Pancreas (tissue), 10 donors: Measurements from ENCODE around the gene ATRN. TPM values are rescaled to one million over a fixed set of nuclear protein-coding genes. Genes with fewer than 3 reads are reported as not detected.
"Not testable (repeated sequence)": the region's sequence is repeated elsewhere in the genome, so short reads cannot be mapped to it uniquely, and the experiment has no call there.

Experiments
- ATAC-seq, 4 donors: fragments of 200-7000 bp; cut with Tn5 transposase; one replicate each; pipeline versions ENCODE4 v1.8.0 to v1.9.1; 2020; ENCODE audit warnings: mild to moderate bottlenecking in 4 of 4, moderate library complexity in 4 of 4
- DNase-seq, 6 donors: peaks; one replicate each; pipeline ENCODE4 v3.0.0-alpha.2; 2020
- FAIRE-seq: peaks from 2 replicates; lab custom pipeline; 2012; peaks lifted over from hg19 to GRCh38; lab: Jason Lieb, UNC
- H3K27ac ChIP-seq, 4 donors: fragments of 200-600 bp; sonication (generic); 1 replicate in 3 of 4; 2 replicates in 1 of 4; pipeline versions ENCODE4 v1.5.0 to v1.8.0; 2020
- H3K27me3 ChIP-seq, 4 donors: fragments of 200-600 bp; one replicate each; pipeline ENCODE4 v1.8.0; 2021
- H3K36me3 ChIP-seq, 3 donors: fragments of 200-600 bp; sonication (generic) in 1 of 3; one replicate each; pipeline versions ENCODE4 v1.5.0 to v1.8.0; 2020 to 2021
- H3K4me1 ChIP-seq, 3 donors: fragments of 200-600 bp; one replicate each; pipeline ENCODE4 v1.8.0; 2021
- H3K4me3 ChIP-seq, 4 donors: fragments of 200-600 bp; sonication (generic) in 2 of 4; one replicate each; pipeline versions ENCODE4 v1.5.0 to v1.8.0; 2020 to 2021
- H3K9me3 ChIP-seq, 4 donors: fragments of 200-600 bp; one replicate each; pipeline ENCODE4 v1.8.0; 2021
- WGBS, 2 donors: extraction: QIAGEN DNeasy Blood & Tissue Kit; methylation state at CpG; one replicate each; pipeline ENCODE4 v1.1.7; 2013; 5-methylcytosine and 5-hydroxymethylcytosine counted together
- intact Hi-C, 3 donors: fragments of 100-400 bp; cut with DNase I; formaldehyde crosslinking; loops; one replicate each; pipeline versions ENCODE4 v1.11.1 to v1.14.2; 2022
- polyA plus RNA-seq, 2 donors: library from polyadenylated mRNA; stranded (reverse); fragments of 200-250 nt; gene quantifications; one replicate each; pipeline ENCODE4 v1.2.3, GENCODE V29; 2013
- total RNA-seq, 6 donors: library from RNA; stranded (reverse); fragmentation: NEBNext Ultra II Directional in 4 of 6; extraction: Animal tissue kit (Norgen Biotek cat#: 25700) in 4 of 6; gene quantifications; one replicate each; pipeline versions ENCODE4 v1.2.1 to v1.2.4, GENCODE V29; 2021 to 2023
- TF ChIP-seq, protein P1 (sequence below), 4 donors: fragments of 200-600 bp; sonication (generic) in 3 of 4; IDR thresholded peaks; one replicate each; pipeline versions ENCODE4 v1.5.0 to v1.8.0; 2021; ENCODE audit warnings: antibody characterized with exemption in 4 of 4
- donor health status: healthy with polysubstance abuse.
- donor health status: DM: no; HTN: no; CAD: no; lungs with moderate emphysema.
- donor health status: DM: no; HTN: no; CAD: no.
- donor health status: control.
- donor health status: control.
- donor health status: Bipolar disorder and iron deficiency.
- donor health status: DM: yes; HTN: yes; CAD: no.
- donor health status: DM: no; HTN: no; CAD: no.
- donor health status: DM: no; HTN: no; CAD: no.
- donor health status: DM: yes; HTN: yes; CAD: no.

Gene ATRN
- total and polyA plus RNA-seq, 8 donors = 3.6 to 30.4 (median 20.6) TPM

DNA sequence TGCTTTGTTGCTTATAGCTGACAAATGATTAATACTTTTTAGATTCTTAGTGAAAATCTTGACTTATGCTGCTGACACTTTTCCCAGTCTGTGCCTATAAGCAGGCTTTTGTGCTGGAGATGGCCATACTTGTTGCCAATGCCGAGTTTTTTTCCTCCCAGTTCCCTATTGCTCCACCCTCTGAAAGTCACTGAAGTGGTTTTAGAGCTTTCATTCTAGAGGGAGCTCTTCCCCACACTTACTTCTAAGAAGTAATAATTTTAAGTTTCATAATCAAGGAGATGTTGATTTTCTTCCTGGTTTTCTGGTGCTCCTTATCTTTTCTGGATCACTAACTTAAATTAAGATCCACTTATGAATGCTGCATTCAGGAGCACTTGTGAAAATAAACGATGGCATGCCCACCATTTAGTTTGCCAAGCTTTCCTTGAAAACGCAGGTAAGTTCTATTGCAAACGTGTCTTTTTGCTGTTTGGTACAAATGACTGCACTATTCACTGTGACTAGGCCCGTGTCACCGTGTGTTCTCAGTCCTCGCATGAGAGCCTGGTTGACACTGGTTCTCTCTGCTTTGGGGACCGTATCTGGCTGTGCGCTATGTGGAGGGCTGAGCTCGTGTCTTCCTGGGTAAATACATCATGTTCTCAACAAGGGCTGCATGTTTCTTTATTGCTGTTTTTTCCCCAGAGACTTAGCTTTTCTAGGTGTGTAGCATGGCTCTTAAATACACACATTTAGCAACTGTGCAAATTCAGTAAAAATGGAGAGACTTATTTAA is 142.2 kb downstream of the ATRN start:
- no peaks in the 10 kb centered on the region for H3K36me3 ChIP-seq
- FAIRE-seq (no peak), DNase-seq (no peak), ATAC-seq (no peak)
- TF ChIP-seq, protein P1, sequence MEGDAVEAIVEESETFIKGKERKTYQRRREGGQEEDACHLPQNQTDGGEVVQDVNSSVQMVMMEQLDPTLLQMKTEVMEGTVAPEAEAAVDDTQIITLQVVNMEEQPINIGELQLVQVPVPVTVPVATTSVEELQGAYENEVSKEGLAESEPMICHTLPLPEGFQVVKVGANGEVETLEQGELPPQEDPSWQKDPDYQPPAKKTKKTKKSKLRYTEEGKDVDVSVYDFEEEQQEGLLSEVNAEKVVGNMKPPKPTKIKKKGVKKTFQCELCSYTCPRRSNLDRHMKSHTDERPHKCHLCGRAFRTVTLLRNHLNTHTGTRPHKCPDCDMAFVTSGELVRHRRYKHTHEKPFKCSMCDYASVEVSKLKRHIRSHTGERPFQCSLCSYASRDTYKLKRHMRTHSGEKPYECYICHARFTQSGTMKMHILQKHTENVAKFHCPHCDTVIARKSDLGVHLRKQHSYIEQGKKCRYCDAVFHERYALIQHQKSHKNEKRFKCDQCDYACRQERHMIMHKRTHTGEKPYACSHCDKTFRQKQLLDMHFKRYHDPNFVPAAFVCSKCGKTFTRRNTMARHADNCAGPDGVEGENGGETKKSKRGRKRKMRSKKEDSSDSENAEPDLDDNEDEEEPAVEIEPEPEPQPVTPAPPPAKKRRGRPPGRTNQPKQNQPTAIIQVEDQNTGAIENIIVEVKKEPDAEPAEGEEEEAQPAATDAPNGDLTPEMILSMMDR (IDR thresholded peaks at IDR 0.05) = no peak
- no peaks in the 10 kb centered on the region for H3K9me3 ChIP-seq
- intact Hi-C loops = no loop called here
- no peak overlapping the region for H3K4me3 ChIP-seq
- 82 to 87% methylated on average over 10 of the region's 10 CpGs for WGBS, 2 donors
- no peak overlapping the region for H3K27ac ChIP-seq
- no peaks in the 10 kb centered on the region for H3K4me1 ChIP-seq
- no peaks in the 10 kb centered on the region for H3K27me3 ChIP-seq

DNA sequence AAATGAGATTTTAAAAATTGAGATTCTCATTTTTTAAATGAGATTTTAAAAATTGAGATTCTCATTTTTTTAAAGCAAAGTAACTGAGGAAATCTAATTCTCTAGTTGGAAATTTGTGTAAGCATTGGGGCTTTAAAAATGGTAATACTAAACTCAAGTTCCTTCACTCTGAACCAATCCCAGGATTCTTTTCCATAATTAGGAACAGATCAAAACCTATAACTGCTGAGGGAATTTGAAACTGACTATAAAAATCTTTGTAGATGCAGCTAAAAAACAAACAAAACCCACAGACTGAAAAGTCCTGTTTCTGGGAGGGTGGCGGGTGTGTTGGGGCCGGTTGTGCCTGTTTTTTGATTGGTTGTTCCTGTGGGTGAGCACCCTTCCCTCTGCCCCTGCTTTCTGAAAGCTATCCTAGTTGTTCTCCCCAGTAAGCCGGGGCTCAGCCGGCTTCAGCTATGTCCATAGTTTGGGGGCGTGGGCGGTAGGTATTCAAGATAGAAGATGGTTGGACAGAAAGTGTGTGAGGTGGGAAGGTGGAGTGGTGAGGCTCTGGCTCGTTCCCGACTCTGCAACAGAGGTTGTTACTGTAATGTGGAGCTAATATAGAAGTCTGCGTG is 143.1 kb downstream of the ATRN start:
- intact Hi-C loops = no loop called here
- Histone ChIP-seq H3K4me1 (no peaks in the 10 kb centered on the region), H3K27ac (no peak overlapping the region), H3K27me3 (no peaks in the 10 kb centered on the region), H3K9me3 (no peaks in the 10 kb centered on the region), H3K36me3 (no peaks in the 10 kb centered on the region), H3K4me3 (no peak overlapping the region)
- TF ChIP-seq, protein P1 (IDR thresholded peaks at IDR 0.05) = no peak
- no peak for ATAC-seq
- 92 to 94% methylated on average over 9 of the region's 9 CpGs for WGBS, 2 donors
- DNase-seq = no peak
- no peak for FAIRE-seq

DNA sequence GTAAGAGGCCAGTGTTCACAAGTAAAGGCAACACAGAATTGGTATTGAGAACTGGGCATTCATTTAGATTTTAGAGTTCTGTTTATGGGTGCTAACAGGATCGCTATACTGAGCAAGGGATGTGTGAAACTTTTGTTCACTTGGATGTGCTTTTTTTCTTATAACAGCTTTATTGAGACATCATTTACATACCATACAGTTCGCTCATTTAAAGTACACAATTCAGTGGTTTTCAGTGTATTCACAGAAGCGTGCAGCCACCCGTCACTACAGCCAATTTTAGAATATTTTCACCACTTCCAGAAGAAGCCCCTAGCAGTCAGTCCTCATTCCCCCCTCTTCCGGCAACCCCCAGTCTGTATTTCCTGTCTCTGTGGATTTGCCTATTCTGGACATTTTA is 143.6 kb downstream of the ATRN start:
- ATAC-seq (no peak), FAIRE-seq (no peak), DNase-seq (no peak)
- Histone ChIP-seq H3K36me3 (no peaks in the 10 kb centered on the region), H3K4me3 (no peak overlapping the region), H3K27ac (no peak overlapping the region), H3K9me3 (no peaks in the 10 kb centered on the region), H3K27me3 (no peaks in the 10 kb centered on the region), H3K4me1 (no peaks in the 10 kb centered on the region)
- intact Hi-C loops = no loop called here
- TF ChIP-seq, protein P1 (IDR thresholded peaks at IDR 0.05) = no peak
- 95 to 96% methylated on average over 5 of the region's 5 CpGs for WGBS, 2 donors

DNA sequence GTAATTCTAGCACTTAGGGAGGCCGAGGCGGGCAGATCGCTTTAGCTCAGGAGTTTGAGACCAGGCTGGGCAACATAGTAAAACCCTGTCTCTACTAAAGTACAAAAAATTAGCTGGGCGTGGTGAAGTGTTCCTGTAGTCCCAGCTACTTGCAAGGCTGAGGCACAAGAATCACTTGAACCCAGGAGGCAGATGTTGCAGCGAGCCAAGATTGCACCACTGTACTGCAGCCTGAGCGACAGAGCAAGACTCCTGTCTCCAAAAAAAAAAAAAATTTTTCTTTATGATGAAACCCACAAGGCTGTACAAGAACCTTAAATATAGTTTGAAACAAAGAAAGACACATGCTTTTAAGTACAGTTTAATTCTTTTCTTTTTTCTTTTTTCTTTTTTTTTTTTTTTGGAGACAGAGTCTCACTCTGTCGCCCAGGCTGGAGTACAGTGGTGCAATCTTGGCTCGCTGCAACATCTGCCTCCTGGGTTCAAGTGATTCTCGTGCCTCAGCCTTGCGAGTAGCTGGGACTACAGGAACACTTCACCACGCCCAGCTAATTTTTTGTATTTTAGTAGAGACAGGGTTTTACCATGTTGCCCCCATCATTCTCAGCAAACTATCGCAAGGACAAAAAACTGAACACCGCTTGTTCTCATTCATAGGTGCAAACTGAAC is 144.5 kb downstream of the ATRN start:
- H3K36me3 ChIP-seq, H3K27me3 ChIP-seq, H3K27ac ChIP-seq, ATAC-seq, DNase-seq, H3K4me1 ChIP-seq, FAIRE-seq, H3K9me3 ChIP-seq, intact Hi-C loops, H3K4me3 ChIP-seq: not testable (repeated sequence)
- WGBS, 2 donors = 96 to 97% methylated on average over 13 of the region's 13 CpGs

DNA sequence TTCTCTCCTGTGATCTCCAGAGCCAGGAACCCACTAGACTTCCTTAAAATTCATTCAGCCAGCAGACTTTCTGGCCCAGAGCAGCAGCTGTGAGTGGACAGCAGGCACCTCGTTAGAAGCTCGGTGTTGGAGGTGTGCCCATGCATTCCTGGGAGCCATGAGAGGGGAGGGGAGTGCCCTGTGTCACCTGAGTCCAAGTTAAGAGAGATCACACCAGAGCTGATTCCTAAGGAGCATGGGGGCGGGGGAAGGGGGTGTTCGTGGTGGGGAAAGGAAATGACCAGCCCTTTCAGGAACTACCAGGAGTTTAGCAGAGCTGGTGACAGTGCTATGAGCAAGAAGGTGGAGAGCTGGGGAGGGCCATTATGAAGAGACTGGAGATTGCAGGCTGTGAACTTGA is 145.4 kb downstream of the ATRN start:
- no peak overlapping the region for H3K27ac ChIP-seq
- 41 to 46% methylated on average over 4 of the region's 4 CpGs for WGBS, 2 donors
- H3K36me3 ChIP-seq = no peaks in the 10 kb centered on the region
- FAIRE-seq (no peak), DNase-seq (peak in 3 of 6 donors; percentile 19 to 51 (median 31)), ATAC-seq (peak in 3 of 4 donors; percentile 51 to 82 (median 73))
- no peaks in the 10 kb centered on the region for H3K9me3 ChIP-seq
- no peaks in the 10 kb centered on the region for H3K27me3 ChIP-seq
- no peak overlapping the region for H3K4me3 ChIP-seq
- intact Hi-C loops = no loop called here
- TF ChIP-seq, protein P1 (IDR thresholded peaks at IDR 0.05) = no peak
- no peaks in the 10 kb centered on the region for H3K4me1 ChIP-seq
